Astrocyte (in vitro differentiated cells and primary cell): ENCODE results near the gene DUS4L. TPM values are rescaled to one million over a fixed set of nuclear protein-coding genes. Genes with fewer than 3 reads are reported as not detected.
A peak's percentile ranks its signal among the peaks of the same experiment; 100 is the strongest.

Source experiments
- DNase-seq: peaks from one replicate; pipeline ENCODE4 v3.0.0-alpha.2; 2010; ENCODE audit warnings: low read depth
- FAIRE-seq: peaks from 2 replicates; lab custom pipeline; 2011; peaks lifted over from hg19 to GRCh38; lab: Jason Lieb, UNC
- H2AFZ ChIP-seq: 2 replicates; pipeline ENCODE4 v1.6.0; 2012; ENCODE audit warnings: low read depth, low read length, inconsistent platforms
- H3K27ac ChIP-seq: 2 replicates; pipeline ENCODE4 v1.5.1; 2011; ENCODE audit warnings: low read depth, low read length, inconsistent platforms
- H3K27me3 ChIP-seq: 2 replicates; pipeline ENCODE4 v1.6.0; 2011; ENCODE audit warnings: low read length, inconsistent platforms; ENCODE audit not compliant: insufficient read depth
- H3K36me3 ChIP-seq: 2 replicates; pipeline ENCODE4 v1.5.1; 2011; ENCODE audit warnings: low read length, inconsistent platforms; ENCODE audit not compliant: insufficient read depth
- H3K4me1 ChIP-seq: 2 replicates; pipeline ENCODE4 v1.5.1; 2011; ENCODE audit warnings: low read length, inconsistent platforms; ENCODE audit not compliant: insufficient read depth
- H3K4me2 ChIP-seq: 2 replicates; pipeline ENCODE4 v1.6.0; 2012; ENCODE audit warnings: low read length, inconsistent platforms
- H3K4me3 ChIP-seq: 2 replicates; pipeline ENCODE4 v1.5.1; 2011; ENCODE audit warnings: low read depth, mild to moderate bottlenecking, low read length, inconsistent platforms; ENCODE audit not compliant: insufficient read depth
- H3K79me2 ChIP-seq: 2 replicates; pipeline ENCODE4 v1.6.0; 2012; ENCODE audit warnings: mild to moderate bottlenecking, low read length, inconsistent platforms; ENCODE audit not compliant: insufficient read depth
- H3K9ac ChIP-seq: 2 replicates; pipeline ENCODE4 v1.6.0; 2012; ENCODE audit warnings: mild to moderate bottlenecking, low read length, inconsistent platforms
- H3K9me3 ChIP-seq: 2 replicates; pipeline ENCODE4 v1.5.1; 2012; ENCODE audit warnings: low read depth, mild to moderate bottlenecking, low read length, inconsistent platforms; ENCODE audit not compliant: insufficient read depth
- H4K20me1 ChIP-seq: 2 replicates; pipeline ENCODE4 v1.6.0; 2012; ENCODE audit warnings: low read length, inconsistent platforms; ENCODE audit not compliant: insufficient read depth
- H3K27ac Mint-ChIP-seq: one replicate; pipeline ENCODE4 v1.8.0; 2021; ENCODE audit warnings: mild to moderate bottlenecking, mixed read lengths; ENCODE audit not compliant: unreplicated experiment
- H3K27me3 Mint-ChIP-seq: one replicate; pipeline ENCODE4 v1.8.0; 2021; ENCODE audit warnings: low read depth, mixed read lengths; ENCODE audit not compliant: unreplicated experiment
- H3K36me3 Mint-ChIP-seq: one replicate; pipeline ENCODE4 v1.8.0; 2021; ENCODE audit warnings: low read depth, mixed read lengths; ENCODE audit not compliant: unreplicated experiment
- H3K4me1 Mint-ChIP-seq: one replicate; pipeline ENCODE4 v1.8.0; 2021; ENCODE audit warnings: low read depth, mixed read lengths; ENCODE audit not compliant: unreplicated experiment
- H3K4me3 Mint-ChIP-seq: one replicate; pipeline ENCODE4 v1.8.0; 2021; ENCODE audit warnings: mild to moderate bottlenecking, moderate library complexity, mixed read lengths; ENCODE audit not compliant: unreplicated experiment
- H3K9me3 Mint-ChIP-seq: one replicate; pipeline ENCODE4 v1.8.0; 2021; ENCODE audit warnings: mild to moderate bottlenecking, mixed read lengths; ENCODE audit not compliant: unreplicated experiment
- CTCF ChIP-seq: IDR thresholded peaks from 2 replicates; pipeline ENCODE4 v1.5.1; 2011; ENCODE audit warnings: low read depth, mild to moderate bottlenecking, inconsistent platforms, low read length, moderate library complexity; ENCODE audit not compliant: insufficient read depth
- EZH2 ChIP-seq: IDR thresholded peaks from 2 replicates; pipeline ENCODE4 v1.6.1; 2012; ENCODE audit warnings: mild to moderate bottlenecking, low read length, inconsistent platforms; ENCODE audit not compliant: insufficient read depth
- total RNA-seq: library from RNA; stranded (reverse); gene quantifications from 2 replicates; pipeline ENCODE4 v1.2.1, GENCODE V29; 2021

DUS4L gene
- total RNA-seq, 1 donor from 2014 or later, result 6.3 TPM

GRCh38 chr7:107544848-107545591 lies 18.8 kb upstream of the DUS4L start:
- peaks cover 20% of the 10 kb centered on the region for H3K36me3 ChIP-seq
- Mint-ChIP-seq H3K9me3 (peaks cover 8% of the 10 kb centered on the region), H3K27ac (no peak overlapping the region), H3K4me1 (no peaks in the 10 kb centered on the region), H3K4me3 (no peak overlapping the region), H3K36me3 (peaks cover 36% of the 10 kb centered on the region), H3K27me3 (no peaks in the 10 kb centered on the region)
- H2AFZ ChIP-seq, result no peak overlapping the region
- no peak overlapping the region for H3K4me2 ChIP-seq
- TF ChIP-seq EZH2 (no peak), CTCF (no peak)
- peaks cover 26% of the 10 kb centered on the region for H3K79me2 ChIP-seq
- H4K20me1 ChIP-seq, result peaks cover 22% of the 10 kb centered on the region
- H3K4me3 ChIP-seq, result no peak overlapping the region
- H3K27ac ChIP-seq, result no peak overlapping the region
- no peak for DNase-seq
- H3K9me3 ChIP-seq, result no peaks in the 10 kb centered on the region
- no peak overlapping the region for H3K9ac ChIP-seq
- no peak for FAIRE-seq
- H3K27me3 ChIP-seq, result no peaks in the 10 kb centered on the region
- no peaks in the 10 kb centered on the region for H3K4me1 ChIP-seq

- Histone ChIP-seq H3K4me1 (no peaks in the 10 kb centered on the region), H3K9ac (no peak overlapping the region), H4K20me1 (peaks cover 10% of the 10 kb centered on the region), H3K9me3 (no peaks in the 10 kb centered on the region), H2AFZ (no peak overlapping the region), H3K27me3 (no peaks in the 10 kb centered on the region), H3K4me2 (no peak overlapping the region), H3K36me3 (peaks cover 22% of the 10 kb centered on the region), H3K4me3 (no peak overlapping the region), H3K27ac (no peak overlapping the region), H3K79me2 (peaks cover 23% of the 10 kb centered on the region)
- Mint-ChIP-seq H3K27ac (no peak overlapping the region), H3K27me3 (no peaks in the 10 kb centered on the region), H3K4me3 (no peak overlapping the region), H3K4me1 (no peaks in the 10 kb centered on the region), H3K9me3 (no peaks in the 10 kb centered on the region), H3K36me3 (peaks cover 26% of the 10 kb centered on the region)
- no peak for FAIRE-seq
- DNase-seq, result peak; percentile 14
- TF ChIP-seq CTCF (no peak), EZH2 (no peak)
Observed at GRCh38 chr7:107551936-107552335, 11.8 kb upstream of the DUS4L start.

- Mint-ChIP-seq H3K4me1 (peaks cover 19% of the 10 kb centered on the region), H3K36me3 (peaks cover 15% of the 10 kb centered on the region), H3K27ac (no peak overlapping the region), H3K27me3 (no peaks in the 10 kb centered on the region), H3K4me3 (no peak overlapping the region), H3K9me3 (no peaks in the 10 kb centered on the region)
- peaks cover 14% of the 10 kb centered on the region for H3K4me1 ChIP-seq
- H3K4me3 ChIP-seq, result no peak overlapping the region
- H3K27me3 ChIP-seq, result no peaks in the 10 kb centered on the region
- peaks cover 17% of the 10 kb centered on the region for H3K36me3 ChIP-seq
- no peak for DNase-seq
- FAIRE-seq, result no peak
- H3K9me3 ChIP-seq, result no peaks in the 10 kb centered on the region
- TF ChIP-seq CTCF, result no peak
- peaks cover 5% of the 10 kb centered on the region for H4K20me1 ChIP-seq
- H3K27ac ChIP-seq, result no peak overlapping the region
- no peak overlapping the region for H3K4me2 ChIP-seq
- H3K9ac ChIP-seq, result no peak overlapping the region
- H2AFZ ChIP-seq, result no peak overlapping the region
- peaks cover 34% of the 10 kb centered on the region for H3K79me2 ChIP-seq
Observed at GRCh38 chr7:107555893-107556292, 7.9 kb upstream of the DUS4L start.
